ENCODE results near the gene SYNJ2. TPM values are rescaled to one million over a fixed set of nuclear protein-coding genes. Genes with fewer than 3 reads are reported as not detected.
A peak's percentile ranks its signal among the peaks of the same experiment; 100 is the strongest.

Gene SYNJ2
- total and polyA plus RNA-seq, 2 of the 4 experiments (the other 2 are of a cell fraction), result 40.8 to 45.2 TPM

DNA sequence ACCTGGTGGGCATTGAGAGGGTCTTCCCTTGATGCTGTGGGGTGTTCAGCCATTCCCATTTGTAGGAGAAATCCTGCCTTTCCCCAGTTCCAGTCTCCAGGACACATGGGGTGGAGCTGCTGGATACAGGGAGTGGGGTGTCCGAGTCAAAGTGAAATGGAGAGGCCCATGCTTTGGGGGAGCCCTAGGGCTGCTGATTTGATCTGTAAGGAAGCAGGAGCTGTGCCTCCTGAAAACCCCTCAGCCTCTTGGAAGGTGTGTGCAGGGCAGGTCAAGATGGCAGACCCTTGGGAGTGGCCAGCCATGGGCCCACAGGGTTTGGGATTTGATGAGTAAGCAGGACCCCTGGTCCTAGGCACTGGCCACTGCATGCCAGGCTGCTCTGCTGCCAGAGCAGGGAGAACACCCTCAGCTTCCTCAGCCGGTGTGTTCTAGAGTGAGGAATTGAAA lies 104.4 kb downstream of the SYNJ2 start:
- no peak for DNase-seq
- intact Hi-C loops (cut with micrococcal nuclease), result no loop called here
- dilution Hi-C loops (cut with HindIII; ENCODE audit: low sequenced_read_pairs, unreplicated experiment), result no loop called here
- Histone ChIP-seq H2BK20ac (ENCODE audit: low read depth, low read length) (no peak overlapping the region), H2BK5ac (ENCODE audit: low read depth, low read length, poor library complexity, severe bottlenecking) (no peak overlapping the region), H3K4me1 (ENCODE audit: control insufficient read depth, insufficient read depth, low read length) (peaks cover 8% of the 10 kb centered on the region), H2AK5ac (ENCODE audit: low read depth, low read length) (no peak overlapping the region), H3K27me3 (ENCODE audit: control insufficient read depth, insufficient read depth, low read length) (no peaks in the 10 kb centered on the region), H3K56ac (ENCODE audit: extremely low read depth, insufficient read depth, low read length) (no peak overlapping the region), H3K23ac (ENCODE audit: low read depth, low read length) (no peak overlapping the region), H2AK9ac (replicated peaks; ENCODE audit: low read depth, low read length, poor library complexity) (peak overlapping the region; percentile 22), H3K4ac (ENCODE audit: low read depth, low read length) (no peak overlapping the region), H4K5ac (ENCODE audit: low read depth, low read length) (no peak overlapping the region), H3K4me3 (ENCODE audit: insufficient read depth, low read depth, low read length) (no peak overlapping the region), H3K9ac (ENCODE audit: low read depth, low read length) (no peak overlapping the region), H4K20me1 (ENCODE audit: insufficient read depth, low read length) (no peaks in the 10 kb centered on the region), H3K36me3 (ENCODE audit: control insufficient read depth, insufficient read depth, low read length) (peaks cover 63% of the 10 kb centered on the region), H3K27ac (ENCODE audit: insufficient read depth, low read length) (no peak overlapping the region), H4K8ac (ENCODE audit: low read depth in 2 of 2, low read length in 2 of 2) (no peak overlapping the region), H2BK120ac (ENCODE audit: low read depth, low read length) (no peak overlapping the region), H3K9me3 (ENCODE audit: control insufficient read depth, insufficient read depth, low read length) (no peaks in the 10 kb centered on the region), H3K4me2 (ENCODE audit: low read depth, low read length) (no peak overlapping the region), H3K79me1 (ENCODE audit: low read depth in 1 of 2, low read length in 2 of 2) (peaks cover 12 to 59% of the 10 kb centered on the region in 2 experiments; a peak in 3 of 4 replicates), H2AFZ (replicated peaks; ENCODE audit: low read length, poor library complexity) (no peak overlapping the region), H2BK15ac (ENCODE audit: low read depth, low read length) (no peak overlapping the region), H3K9me1 (ENCODE audit: insufficient read depth, low read length) (peaks cover 19% of the 10 kb centered on the region), H3K18ac (ENCODE audit: low read depth, low read length) (no peak overlapping the region), H4K91ac (ENCODE audit: insufficient read depth, low read depth, low read length) (no peak overlapping the region), H3K14ac (replicated peaks; ENCODE audit: low read depth, low read length) (0 out of 2 replicates have a peak overlapping the region, but pooled peaks have one; percentile 7)
- no TSS peak for BruUV-seq (replicated peaks)
- ChIA-PET POLR2A (ENCODE audit: unreplicated experiment) (no interaction called here), CTCF (interaction anchor here (1.3 to 1.7 kb wide), 2 partner anchors 9 to 14 kb away, joined by 3 to 9 read pairs; no protein-coding TSS in a partner anchor)
- TF ChIP-seq NFE2L2 (IDR thresholded peaks at IDR 0.05; ENCODE audit: low read depth, low read length) (no peak), CHD1 (IDR thresholded peaks at IDR 0.05; ENCODE audit: low read depth, low read length) (no peak), CEBPB (IDR thresholded peaks at IDR 0.05; ENCODE audit: low read depth, low read length) (no peak), MAFK (IDR thresholded peaks at IDR 0.05; ENCODE audit: low read depth, low read length) (no peak), FOS (IDR thresholded peaks at IDR 0.05; ENCODE audit: low read depth, low read length) (no peak)
- TF ChIP-seq, protein P1, sequence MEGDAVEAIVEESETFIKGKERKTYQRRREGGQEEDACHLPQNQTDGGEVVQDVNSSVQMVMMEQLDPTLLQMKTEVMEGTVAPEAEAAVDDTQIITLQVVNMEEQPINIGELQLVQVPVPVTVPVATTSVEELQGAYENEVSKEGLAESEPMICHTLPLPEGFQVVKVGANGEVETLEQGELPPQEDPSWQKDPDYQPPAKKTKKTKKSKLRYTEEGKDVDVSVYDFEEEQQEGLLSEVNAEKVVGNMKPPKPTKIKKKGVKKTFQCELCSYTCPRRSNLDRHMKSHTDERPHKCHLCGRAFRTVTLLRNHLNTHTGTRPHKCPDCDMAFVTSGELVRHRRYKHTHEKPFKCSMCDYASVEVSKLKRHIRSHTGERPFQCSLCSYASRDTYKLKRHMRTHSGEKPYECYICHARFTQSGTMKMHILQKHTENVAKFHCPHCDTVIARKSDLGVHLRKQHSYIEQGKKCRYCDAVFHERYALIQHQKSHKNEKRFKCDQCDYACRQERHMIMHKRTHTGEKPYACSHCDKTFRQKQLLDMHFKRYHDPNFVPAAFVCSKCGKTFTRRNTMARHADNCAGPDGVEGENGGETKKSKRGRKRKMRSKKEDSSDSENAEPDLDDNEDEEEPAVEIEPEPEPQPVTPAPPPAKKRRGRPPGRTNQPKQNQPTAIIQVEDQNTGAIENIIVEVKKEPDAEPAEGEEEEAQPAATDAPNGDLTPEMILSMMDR (conservative IDR thresholded peaks at IDR 0.05; ENCODE audit: low read depth, low read length), result no peak
- TF ChIP-seq, protein P2, sequence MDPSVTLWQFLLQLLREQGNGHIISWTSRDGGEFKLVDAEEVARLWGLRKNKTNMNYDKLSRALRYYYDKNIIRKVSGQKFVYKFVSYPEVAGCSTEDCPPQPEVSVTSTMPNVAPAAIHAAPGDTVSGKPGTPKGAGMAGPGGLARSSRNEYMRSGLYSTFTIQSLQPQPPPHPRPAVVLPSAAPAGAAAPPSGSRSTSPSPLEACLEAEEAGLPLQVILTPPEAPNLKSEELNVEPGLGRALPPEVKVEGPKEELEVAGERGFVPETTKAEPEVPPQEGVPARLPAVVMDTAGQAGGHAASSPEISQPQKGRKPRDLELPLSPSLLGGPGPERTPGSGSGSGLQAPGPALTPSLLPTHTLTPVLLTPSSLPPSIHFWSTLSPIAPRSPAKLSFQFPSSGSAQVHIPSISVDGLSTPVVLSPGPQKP (IDR thresholded peaks at IDR 0.05; ENCODE audit: borderline replicate concordance, low read depth, low read length), result no peak
- 100% methylated on average over 1 of the region's 2 CpGs; no CpG with 5 or more reads in 1 of the 2 experiments for WGBS, 2 experiments (ENCODE audit: extremely low coverage in 2 of 2, insufficient read length in 1 of 2)
- in situ Hi-C loops (cut with MboI; ENCODE audit: low sequenced_read_pairs), result no loop called here
- ATAC-seq (ENCODE audit: low read depth), result peak; percentile 8
